NCI-H1092 treated with DMSO at 0.1 percent for 48 hours (cell line): ENCODE measurements around the gene CSNK2A2.

Experiments
- DNase-seq: peaks from one replicate; lab custom pipeline; 2025; lab: John Stamatoyannopoulos, UW

Gene CSNK2A2

DNA sequence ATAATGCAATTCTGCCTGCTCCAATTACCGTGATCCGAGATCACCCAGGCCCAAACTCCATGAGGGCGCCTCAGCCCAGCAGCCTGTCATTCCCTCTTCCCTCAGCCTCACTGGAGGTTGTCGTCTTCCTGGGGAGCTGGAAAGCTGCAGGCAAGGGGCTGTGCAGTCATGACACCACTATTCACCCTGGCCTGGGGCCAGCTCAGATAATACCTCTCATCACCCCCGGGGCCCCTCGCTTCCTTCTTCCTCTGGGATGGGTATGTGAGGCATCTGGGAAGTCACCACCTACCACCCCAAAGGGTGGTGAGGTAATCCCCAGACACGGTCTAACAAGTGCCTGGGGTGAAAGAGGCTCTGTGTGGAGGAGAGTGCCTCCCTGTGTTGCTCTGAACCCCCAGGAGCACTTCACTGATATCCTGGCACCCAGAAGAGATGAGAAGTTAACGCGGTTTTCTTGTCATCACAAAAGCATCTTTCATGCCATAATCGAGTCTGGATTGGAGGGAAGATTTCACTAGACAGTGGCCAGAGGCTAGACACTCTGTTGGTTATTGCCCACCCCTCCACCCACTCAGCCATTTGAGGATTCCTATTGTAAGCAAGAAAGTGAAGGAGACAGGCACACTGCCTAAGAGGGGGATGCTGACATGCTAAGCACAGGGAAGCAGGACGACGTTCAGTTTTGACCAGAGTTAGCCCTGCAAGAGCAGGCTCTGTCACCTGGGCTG is 87.2 kb downstream of the CSNK2A2 start:
- DNase-seq, result no peak

DNA sequence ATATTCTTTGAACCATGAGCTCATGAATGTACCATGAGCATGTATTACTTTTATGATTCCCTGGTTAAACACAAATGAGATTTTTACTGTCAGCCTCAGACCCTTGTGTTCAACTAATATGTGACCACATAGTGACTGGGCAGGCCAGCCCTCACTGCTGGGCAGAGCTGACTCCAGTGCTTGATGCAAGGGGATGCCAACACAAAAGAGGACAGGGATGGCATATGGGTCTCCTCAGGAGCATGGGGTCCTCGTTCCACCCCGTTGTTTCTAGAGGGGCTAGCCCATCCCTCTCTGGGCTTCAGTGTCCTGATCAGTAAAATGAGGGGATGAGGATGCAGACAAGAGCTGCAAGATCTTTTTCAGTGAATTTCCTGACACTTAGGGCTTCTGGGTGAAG is 88.0 kb downstream of the CSNK2A2 start:
- DNase-seq, result no peak

DNA sequence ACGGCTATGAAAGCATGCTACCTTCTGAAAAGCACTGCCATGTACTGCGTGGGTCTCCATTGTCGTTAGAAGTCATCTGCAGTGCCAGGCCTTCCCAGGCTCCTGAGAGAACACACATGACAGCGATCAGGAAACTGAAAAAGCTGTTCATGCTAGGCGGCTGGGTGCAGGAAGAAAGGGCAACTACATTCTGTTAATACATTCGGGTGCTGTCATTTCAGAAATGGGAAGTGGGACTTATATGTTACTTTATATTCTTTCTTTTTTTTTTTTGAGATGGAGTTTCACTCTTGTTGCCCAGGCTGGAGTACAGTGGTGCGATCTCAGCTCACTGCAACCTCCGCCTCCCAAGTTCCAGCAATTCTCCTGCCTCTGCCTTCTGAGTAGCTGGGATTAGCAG is 88.6 kb downstream of the CSNK2A2 start:
- DNase-seq, result no peak
